GM18870 (cell line): ENCODE results near the gene SIX6.
"Not testable (repeated sequence)": the region's sequence is repeated elsewhere in the genome, so short reads cannot be mapped to it uniquely, and the experiment has no call there.

ENCODE experiments used
- ATAC-seq: cut with Tn5 transposase; IDR thresholded peaks from one replicate; pipeline ENCODE4 v1.9.1; 2021; ENCODE audit warnings: moderate library complexity; ENCODE audit not compliant: unreplicated experiment

The SIX6 gene

DNA sequence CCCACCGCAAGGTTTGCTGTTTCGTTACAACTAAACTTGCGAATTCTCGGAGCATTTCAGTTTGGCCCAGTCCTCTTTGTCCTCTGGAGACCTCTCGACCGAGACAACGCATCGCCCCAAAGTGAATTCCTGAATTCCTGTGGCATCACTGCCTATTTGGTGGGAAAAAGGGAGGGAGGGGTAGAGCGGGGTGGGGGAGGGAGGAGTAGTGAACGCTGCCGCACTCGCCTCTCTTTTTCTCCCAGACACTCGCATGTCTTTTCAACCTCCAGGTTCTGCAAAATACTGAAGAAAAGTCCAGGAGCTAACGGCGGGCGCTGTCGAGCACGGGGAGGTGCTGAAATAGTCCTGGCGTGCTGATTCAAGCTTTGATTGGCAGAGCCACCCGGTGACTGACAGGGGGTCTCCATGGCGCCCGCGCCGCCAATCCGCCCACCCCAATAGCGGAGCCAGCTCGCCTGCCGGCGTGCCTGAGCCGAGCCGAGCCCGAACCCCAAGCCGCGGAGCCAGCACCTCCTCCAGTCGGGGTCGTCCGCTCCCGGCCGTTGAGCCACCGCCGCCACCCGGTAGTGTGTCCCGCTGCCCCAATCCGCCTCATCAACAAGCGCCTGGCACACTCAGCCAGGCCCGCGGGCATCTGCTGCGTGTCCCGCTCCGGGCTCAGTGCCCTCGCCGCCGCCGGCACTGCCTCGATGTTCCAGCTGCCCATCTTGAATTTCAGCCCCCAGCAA is at the start of gene SIX6:
SIX6 (plus strand) TSS at position 440 of the 731 bp plus-strand sequence; CDS start at position 693, 253 bp downstream.
- no peak for ATAC-seq

DNA sequence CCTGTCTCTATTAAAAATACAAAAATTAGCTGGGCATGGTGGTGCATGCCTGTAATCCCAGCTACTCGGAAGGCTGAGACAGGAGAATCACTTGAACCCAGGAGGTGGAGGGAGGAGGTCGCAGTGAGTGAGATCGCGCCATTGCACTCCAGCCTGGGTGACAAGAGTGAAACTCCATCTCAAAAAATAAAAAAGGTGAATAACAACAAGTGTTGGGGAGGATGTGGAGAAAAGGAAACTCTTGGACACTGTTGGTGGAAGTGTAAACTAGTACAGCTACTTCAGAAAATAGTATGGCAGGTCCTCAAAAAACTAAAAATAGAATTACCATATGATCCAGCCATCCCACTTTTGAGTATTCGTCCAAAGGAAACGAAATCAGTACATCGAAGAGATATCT is 28.7 kb upstream of the SIX6 start:
- ATAC-seq: not testable (repeated sequence)

DNA sequence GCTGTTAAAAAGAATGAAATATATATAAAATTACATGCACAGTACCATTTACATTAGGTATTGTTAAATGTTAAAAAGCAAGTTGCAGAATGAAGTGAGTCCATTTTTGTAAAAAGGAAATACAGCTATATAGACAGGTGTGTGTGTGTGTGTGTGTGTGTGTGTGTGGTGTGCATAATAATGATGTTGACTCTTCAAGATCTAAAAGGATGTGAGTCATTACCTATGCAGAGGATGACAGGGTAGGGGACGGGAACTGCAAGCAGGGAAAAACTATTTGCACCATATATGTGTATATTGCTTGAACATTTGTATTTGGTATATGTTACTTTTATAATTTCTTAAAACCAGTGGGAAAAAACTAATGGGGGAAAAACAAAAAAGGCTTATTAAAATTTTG is 26.2 kb upstream of the SIX6 start:
- ATAC-seq: no peak

DNA sequence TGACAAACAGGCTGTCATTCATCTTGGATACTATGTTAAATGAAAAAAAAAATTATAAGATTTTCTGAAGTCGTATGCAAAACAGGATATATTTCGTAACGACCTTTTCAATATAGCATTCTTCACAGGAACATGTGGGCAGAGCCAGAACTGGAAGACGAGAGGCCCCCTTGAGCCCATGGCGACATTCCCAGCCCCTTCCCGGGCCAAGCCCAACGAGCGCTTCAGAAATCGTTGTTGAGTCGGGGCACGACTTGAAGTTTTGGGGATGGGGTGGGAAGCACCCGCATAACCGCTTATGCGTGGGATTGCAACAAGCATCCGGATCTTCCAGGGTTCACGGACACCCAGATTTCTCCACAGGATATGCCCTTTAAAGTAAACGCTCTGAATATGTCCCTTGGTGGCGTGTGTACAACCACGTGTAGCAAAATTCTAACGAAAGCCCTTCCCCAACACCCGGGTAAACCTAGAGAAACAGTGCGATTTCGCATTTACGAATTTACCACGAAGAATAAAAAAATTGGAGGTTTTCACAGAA is 23.8 kb upstream of the SIX6 start:
- ATAC-seq: no peak

DNA sequence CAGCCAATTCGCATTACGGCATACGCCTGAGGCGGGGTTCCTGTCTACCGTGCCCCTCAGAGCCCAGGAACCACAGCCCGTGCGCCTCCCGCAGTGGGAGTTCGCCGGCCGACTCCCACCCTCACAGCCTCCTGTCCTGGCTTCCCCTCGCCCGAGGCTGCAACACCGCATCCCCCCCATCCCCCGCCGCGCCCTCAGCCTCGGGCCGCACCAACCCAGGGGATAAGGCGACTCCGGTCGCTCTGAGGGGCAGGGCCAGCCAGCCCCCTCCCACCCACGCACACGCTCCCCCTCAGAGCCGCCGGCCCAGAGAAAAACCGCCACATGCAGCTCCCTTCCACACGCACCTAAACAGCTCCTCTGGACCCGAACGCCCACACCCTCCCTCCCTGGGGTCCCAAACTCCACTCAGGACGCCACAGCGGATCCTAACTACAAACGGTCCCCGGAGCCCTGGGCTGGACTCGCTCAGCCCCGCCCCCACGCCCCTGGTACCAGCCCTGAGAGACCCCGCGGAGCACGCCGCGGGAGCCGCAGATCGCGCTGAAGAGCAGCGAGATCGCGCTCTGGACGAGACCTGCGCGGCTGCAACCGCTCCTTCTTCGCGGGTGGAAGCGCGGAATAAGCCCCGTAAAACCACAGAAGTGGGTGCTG is 23.2 kb upstream of the SIX6 start, which contains the start of gene C14orf39:
C14orf39 (minus strand) TSS at position 466 of the 654 bp plus-strand sequence. CDS start 985 bp downstream, outside the sequence.
- ATAC-seq: no peak

DNA sequence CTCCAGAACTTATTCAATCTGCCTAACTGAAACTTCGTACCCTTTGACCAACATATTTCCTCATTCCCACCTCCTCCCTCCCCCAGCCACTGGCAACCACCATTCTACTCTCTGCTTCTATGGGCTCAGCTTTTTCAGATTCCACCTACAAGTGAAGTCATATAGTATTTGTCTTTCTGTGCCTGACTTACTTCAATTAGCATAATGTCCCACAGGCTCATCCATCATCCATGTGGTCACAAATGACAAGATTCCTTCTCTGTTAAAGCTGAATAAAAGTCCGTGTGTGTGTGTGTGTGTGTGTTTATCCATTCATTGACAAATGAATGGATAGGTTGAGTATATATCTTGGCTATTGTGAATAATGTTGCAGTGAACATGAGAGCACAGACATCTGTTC is 21.7 kb upstream of the SIX6 start:
- no peak for ATAC-seq

DNA sequence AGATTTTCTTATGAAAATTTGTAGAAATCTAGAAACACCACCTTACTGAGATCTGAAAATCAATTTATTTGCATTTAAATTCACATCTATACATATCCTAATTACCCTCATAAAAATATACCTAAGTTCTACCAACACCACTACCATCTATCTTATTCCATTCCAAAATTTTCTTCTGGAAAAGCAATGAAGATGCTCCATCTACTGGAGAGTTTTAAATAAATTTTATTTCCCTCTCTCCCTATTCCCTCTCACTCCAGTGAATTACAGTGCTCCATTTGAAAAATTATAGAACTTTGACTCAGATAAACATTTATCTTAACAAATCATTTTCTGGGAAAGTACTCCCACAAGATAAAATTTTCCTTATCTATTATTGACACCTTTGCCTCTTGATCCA is 20.8 kb upstream of the SIX6 start:
- no peak for ATAC-seq

DNA sequence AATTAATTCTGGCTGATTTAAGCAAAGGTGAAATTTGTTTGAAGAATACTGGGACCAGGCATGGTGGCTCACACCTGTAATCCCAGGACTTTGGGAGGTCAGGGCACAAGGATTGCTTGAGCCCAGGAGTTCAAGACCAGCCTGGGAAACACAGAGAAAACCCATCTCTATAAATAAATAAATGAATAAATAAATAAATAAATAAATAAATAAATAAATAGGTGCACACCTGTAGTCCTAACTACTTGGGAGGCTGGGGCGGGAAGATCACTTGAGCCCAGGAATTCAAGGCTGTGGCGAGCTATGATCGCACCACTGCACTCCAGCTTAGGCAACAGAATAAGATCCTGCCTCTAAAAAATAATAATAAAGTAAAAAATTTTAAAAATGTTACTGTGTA is 18.7 kb upstream of the SIX6 start:
- ATAC-seq: no peak

DNA sequence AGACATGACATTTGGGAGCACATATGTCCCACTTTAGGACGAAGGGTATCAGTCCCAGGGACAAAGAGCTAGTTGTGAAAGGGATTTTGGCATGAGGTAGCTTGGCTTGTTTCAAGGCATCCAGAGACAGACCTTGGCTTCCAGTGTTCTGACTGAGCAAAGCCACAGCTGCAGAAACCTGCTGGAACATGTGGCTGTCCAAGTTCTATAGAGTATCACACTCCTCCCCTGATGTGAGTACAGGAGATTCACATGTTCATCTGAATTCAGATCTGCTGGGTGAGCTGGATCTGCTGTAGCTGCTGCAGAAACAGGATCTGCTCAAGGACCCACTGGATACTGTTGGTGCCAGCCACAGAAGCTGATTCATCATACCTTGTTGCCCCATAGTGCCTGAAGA is 13.0 kb upstream of the SIX6 start:
- ATAC-seq: no peak

DNA sequence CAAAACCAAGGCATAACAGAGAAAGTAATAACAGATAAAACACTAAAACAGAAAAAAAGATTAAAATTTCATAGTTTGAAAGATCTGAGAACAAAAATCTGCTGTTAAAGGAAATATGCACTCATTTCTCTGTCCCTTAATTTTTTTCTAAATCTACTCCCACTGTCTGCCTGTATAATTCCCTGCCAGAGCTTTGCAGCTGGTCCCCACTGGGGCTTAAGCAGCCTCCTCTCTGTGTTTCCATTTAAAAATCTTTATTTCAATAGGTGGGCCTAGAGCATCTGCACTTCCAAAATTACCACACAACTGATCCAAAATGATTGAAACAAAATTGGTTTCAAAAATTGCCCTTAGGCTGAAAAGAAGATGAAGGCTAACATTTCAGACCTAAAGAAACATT is 6.4 kb upstream of the SIX6 start:
- ATAC-seq: no peak

DNA sequence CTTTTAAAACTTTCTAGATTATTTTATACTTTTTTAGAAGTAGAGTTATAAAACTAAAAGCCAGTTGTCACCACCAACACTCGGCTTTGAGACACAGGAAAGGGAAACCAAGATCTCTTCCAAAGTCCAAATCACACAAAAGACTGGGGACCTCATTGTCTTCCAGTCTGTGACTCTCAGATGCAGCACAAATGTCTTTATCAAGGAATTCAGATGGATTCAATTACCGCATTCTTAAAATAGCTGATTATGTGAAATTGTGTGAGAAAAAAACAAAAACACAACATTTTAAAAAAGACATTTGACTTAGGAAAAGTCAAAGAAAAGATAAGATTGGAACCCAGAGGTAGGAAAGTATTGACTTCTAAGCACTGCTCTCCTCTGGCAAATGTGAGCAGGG is 3.5 kb upstream of the SIX6 start:
- ATAC-seq: no peak

DNA sequence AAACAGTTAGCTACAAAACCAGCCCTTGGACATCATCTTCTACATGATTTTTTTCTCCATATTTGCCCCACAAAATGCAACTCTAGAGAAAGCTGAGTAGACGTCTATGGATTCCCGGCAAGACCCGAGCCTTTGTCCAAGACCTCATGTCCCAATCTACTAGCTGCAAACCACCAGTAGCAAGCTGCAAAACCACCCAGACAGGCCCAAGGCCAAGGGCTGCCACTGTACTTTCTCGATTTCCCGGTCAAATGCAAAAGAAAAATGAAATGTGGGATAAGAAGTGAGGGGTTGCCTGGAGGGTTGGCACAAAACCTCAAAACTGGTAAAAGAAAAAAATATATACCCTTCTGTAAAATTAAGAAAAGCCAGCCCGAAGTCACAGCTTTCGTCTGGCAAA is 2.9 kb upstream of the SIX6 start:
- no peak for ATAC-seq

DNA sequence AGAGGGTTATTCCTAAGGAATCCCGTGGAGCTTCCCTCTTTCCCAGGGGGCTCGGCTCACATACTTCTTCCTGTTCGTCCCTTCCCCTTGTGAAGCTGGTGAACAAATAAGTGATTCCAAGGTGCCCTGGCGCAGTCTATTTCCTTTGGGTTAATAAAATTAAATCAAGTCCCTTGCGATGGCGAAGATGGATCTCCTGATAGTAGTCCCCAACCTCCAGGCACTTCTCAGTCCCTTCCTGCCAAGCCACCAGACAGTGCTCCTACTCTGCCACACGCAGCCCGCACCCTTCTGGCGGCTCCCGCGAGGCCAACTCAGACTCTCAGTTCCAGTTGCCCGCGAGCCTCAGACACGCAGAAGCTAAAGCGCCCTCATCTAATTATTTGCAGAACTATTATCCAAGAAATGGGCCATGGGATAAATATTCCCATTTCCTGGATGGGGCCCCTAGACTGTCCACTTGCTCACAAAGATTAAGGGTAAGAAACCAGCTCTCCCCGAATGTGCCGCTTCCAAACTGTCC is 2.4 kb upstream of the SIX6 start:
- no peak for ATAC-seq

DNA sequence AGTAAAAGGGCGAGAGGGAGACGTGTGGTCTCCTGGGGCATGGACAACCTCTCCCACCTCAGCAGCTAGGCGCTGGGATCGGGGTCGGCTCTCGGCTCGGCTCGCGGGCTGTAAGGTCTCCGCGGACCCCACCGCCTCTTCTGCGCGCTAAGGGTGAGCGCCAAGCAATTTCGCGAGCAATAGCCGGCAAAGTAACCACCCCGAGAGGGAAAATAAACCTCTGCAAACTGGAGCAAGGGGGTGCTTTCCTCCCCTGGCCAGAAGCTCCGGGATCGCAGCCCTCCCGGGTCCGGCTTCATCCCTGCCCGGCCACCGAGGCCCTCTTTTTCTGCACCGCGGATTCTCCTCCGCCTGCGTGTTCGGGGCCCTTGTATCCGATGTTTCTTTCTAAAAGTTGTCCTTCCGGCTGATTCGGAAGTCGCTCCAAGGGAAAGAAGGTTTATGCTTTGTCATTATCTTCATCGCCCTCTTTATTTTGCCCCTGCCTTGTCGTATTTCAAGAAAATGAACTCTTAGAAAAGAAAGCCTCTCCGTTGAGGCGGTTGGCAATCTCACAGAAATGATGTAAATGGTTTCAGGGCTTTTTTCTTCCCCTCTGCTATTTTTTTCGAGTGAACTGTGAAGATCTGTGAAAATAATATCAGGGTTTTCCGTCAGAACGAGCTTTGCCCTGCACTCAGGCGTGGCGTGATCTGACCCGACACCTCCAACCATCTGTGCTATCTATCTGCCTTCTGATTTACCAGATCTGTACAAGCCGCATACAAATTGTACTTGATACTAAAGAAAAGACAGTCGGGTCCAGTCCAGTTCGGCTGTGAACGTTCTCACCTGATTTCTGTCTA is 1.7 kb upstream of the SIX6 start:
- ATAC-seq: no peak

DNA sequence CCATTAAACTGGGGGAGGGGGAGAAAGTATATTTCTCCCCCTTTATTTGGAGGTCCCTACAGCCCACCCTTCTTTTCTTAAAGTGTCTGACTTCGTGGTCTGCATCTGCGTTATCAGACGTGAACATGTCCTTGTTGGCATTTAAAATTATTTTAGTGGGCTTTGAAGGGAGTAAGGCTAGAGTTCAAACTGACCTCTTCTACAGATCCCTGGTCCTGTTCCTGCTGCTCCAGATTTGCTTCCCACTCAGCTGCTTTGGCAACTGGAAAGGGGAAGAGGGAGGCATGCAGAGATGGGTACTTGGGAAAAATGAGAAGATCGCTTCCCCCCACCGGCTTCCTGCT is 611 bp upstream of the SIX6 start:
- no peak for ATAC-seq

DNA sequence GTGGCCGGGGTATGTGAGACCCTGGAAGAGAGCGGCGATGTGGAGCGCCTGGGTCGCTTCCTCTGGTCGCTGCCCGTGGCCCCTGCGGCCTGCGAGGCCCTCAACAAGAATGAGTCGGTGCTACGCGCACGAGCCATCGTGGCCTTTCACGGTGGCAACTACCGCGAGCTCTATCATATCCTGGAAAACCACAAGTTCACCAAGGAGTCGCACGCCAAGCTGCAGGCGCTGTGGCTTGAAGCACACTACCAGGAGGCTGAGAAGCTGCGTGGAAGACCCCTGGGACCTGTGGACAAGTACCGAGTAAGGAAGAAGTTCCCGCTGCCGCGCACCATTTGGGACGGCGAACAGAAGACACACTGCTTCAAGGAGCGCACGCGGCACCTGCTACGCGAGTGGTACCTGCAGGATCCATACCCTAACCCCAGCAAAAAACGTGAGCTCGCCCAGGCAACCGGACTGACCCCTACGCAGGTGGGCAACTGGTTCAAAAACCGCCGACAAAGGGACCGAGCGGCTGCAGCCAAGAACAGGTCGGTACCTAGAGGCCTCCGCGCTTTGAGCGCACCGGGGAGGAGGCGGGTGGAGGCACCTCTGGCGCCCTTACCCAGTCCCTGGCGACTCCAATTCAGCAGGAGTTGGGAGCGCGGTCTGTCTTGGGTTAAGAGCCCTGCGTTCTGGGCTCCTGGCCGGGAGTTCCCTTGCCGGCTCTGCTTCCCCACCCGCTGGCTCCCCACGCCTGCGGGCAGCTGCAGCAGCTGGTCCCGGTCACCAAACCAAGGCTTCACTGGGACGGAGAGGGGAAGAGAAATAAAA is 700 bp downstream of the SIX6 start:
- no peak for ATAC-seq

DNA sequence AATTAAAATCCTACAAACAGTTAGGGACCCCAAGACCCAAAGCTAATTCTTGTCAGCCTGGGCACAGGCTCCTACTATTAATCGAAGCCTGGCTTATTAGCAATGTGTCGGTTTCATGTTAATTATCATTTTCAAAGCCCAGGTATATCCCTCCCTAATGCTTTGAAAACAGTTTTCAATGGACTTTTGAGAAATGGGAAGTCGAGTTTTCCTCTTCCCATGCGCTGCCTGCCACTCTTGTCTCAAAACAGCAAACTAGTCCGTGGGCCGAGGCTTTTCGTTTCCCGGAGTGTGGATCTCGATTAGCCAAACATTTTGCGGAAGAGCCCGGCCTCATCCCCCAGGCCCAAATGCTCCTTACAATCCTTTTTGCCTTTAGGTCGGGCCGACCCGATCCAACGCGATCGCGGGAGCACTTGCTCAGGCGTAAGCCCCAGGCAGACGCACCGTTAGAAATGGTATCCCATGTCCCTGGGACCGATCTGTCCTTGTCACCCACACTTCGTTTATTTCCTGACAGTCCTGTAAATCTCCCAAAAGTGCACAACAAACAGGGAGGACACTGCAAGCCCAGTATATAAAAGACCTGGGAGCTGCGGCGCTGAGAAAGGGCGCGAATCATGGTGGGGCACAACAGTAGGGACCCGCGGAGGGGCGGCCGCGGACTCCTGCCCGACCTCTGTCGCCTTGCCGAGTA is 1.5 kb downstream of the SIX6 start:
- ATAC-seq: no peak

DNA sequence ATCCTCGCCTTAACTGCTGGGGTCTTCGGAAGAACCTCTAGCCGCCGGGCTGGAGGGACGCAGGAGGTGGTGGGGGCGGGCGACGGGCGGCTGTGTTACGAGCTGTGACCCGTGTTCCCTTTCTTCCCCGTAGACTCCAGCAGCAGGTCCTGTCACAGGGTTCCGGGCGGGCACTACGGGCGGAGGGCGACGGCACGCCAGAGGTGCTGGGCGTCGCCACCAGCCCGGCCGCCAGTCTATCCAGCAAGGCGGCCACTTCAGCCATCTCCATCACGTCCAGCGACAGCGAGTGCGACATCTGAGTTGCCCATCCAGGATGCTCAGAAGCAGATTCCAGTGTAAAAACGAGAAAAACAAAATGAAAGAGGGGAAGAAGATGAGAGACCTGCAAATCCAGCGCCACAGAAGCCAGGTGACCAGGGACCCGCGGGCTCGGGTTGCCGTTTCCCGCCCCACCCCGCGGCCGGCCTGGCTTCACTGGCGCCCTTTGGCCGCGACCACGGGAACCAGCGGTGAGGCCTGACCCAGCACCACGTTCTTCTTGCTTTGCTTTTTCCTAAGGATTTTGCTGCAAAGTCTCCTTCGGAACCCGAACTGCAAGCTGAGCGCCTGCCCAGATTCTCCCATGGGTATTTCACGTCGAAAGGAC is 2.1 kb downstream of the SIX6 start:
- no peak for ATAC-seq

DNA sequence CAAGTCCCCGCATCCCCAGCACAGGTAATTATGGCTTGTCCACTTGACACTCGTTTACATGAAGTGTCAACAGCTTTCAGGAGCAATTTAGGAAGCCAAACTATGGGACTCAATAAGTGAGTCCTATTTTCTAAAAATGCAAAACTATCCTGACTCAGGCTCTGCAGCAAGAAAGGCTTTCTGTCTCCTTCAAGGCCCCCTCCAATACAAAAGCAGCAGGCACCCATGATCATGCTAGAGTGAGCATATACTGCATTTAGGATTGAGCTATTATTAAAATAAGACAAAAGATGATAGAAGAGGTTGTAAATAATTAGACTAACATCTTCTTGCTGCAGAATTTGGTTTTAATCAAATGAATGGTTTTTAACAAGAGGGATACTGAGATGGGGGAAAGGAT is 3.2 kb downstream of the SIX6 start:
- no peak for ATAC-seq
